Skeletal muscle satellite cell (primary cell): Measurements from ENCODE around the gene HYAL2.

Experiments used
- H3K27me3 ChIP-seq: 2 replicates; pipeline ENCODE4 v1.7.0; 2013; ENCODE audit warnings: low read length; ENCODE audit not compliant: control insufficient read depth, insufficient read depth
- H3K36me3 ChIP-seq: 2 replicates; pipeline ENCODE4 v1.7.0; 2013; ENCODE audit warnings: mild to moderate bottlenecking, control low read depth, low read length; ENCODE audit not compliant: insufficient read depth
- H3K4me1 ChIP-seq: 2 replicates; pipeline ENCODE4 v1.7.0; 2013; ENCODE audit warnings: low read length; ENCODE audit not compliant: control insufficient read depth, insufficient read depth
- H3K4me2 ChIP-seq: 2 replicates; pipeline ENCODE4 v1.7.0; 2013; ENCODE audit warnings: mild to moderate bottlenecking, low read length
- H3K4me3 ChIP-seq: 2 replicates; pipeline ENCODE4 v1.7.0; 2013; ENCODE audit warnings: low read length
- H3K9ac ChIP-seq: 2 replicates; pipeline ENCODE4 v1.7.0; 2013; ENCODE audit warnings: mild to moderate bottlenecking, low read depth, low read length, moderate library complexity
- H3K9me3 ChIP-seq: replicated peaks from 2 replicates; pipeline ENCODE4 v1.7.0; 2013; ENCODE audit warnings: mild to moderate bottlenecking, control low read depth, low read length

HYAL2 gene

DNA sequence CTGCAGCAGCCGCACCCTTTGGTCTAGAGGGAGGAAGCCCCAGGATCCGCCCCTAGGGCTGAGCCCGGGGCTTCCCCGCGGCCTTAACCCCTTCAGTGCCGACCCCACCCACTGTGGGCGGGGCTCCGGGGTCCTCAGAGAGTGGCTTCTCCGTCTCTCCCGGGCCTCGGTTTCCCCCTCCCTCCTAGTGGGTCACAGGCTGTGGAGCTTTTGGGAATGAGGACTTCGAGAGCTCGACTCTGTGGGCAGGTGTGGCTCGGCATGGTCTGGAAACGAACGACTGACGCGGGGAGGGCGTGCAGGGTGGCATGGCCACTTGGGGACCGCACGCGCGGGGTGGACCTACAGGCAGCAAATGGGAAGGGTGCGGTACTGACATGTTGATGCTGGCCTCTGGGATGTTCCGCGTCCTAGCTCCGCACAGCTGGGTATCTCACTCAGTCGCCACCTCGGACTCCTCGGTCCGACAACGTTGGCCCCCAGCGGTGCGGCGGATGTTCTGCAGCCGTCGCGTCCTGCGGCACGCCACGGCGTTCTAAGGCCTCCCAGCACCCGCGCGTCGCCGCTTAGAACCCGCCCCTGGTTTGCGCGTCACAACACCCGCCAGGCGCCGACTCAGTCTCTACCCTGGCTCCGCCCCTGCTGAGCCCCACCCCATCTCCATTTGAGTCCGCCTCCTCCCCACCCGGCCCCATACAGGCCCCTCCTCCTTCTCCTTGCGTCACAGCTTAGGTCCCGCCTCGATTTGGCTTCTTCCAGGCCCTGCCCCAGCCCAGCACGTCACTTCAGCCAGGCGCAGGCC lies 23.5 kb downstream of the HYAL2 start, which contains the start of the genes HYAL3 and NAA80:
Gene HYAL3 (minus strand): TSS at position 570 of the 802 bp plus-strand sequence. CDS start 3,803 bp downstream, outside the sequence.
Gene NAA80 (minus strand): TSS at position 570 of the 802 bp plus-strand sequence. CDS start 1,942 bp downstream, outside the sequence.
- no peaks in the 10 kb centered on the region for H3K27me3 ChIP-seq
- peaks cover 22% of the 10 kb centered on the region for H3K4me1 ChIP-seq
- H3K9ac ChIP-seq, result peak within 1 kb of the TSS; percentile 86
- H3K9me3 ChIP-seq, result no peaks in the 10 kb centered on the region
- H3K4me3 ChIP-seq, result peak within 1 kb of the TSS; percentile 97
- H3K36me3 ChIP-seq, result no peaks in the 10 kb centered on the region
- H3K4me2 ChIP-seq, result peak within 1 kb of the TSS; percentile 99

DNA sequence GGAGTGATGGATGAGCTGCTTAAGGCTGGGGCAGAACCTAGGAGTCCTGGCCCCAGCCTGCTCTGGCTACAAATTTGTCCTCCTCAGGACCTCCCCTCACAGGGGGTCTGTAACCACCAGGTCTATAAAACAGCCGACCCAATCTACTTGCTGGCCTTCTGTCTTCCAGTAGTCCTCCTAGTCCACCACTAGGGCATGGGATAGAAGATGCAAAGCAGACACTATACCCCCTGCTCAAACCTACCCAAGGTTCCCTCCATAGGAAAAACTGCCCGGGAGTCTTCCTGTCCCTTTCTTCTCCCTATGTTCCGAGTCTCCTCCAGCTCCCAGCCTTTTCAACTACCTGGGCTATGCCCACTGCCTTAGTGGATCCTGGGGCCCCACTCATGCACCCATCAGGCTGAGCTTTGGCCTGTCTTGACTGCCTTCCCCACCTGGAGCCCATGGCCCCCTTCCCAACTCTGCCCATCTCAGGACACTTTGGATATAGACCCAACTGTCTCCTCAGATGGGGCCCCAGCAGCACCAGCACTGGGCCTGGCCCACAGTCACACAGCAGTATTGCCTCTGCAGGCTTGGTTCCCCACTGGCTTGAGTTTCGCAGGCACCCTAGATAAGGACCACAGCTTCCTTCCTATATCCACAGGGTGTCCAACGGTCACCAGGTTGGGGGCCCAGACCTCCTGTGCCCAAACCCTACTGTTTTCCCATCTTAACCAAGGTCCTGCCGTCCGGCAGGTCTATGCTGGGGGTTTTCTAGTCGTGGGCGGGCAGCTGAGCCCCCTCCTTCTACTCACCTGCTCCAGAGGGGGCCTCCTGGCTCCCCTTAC lies 24.4 kb downstream of the HYAL2 start:
- peak overlapping the region; percentile 86 for H3K9ac ChIP-seq
- peaks cover 22% of the 10 kb centered on the region for H3K4me1 ChIP-seq
- H3K4me2 ChIP-seq, result peak overlapping the region; percentile 99

DNA sequence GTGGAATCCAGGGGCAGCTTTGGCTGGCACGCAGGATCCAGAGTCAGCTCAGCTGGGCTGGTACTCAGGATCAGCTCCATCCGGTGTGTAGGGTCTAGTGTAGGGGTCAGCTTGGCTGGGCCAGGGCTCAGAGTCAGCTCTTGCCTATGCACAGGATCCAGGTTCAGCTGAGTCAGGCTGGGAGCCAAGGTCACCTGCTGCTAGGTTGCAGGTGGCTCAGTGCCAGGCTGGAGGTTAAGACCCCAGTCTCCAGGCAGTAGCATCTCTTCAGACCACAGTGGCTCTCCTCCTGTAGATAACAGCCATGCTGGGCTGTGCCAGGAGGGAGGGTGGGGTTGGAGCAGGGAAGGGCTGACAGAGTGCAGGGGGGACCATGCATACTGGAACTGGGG lies 25.2 kb downstream of the HYAL2 start:
- Histone ChIP-seq H3K27me3 (no peaks in the 10 kb centered on the region), H3K4me1 (peaks cover 28% of the 10 kb centered on the region), H3K9me3 (no peaks in the 10 kb centered on the region), H3K4me3 (no peak overlapping the region), H3K4me2 (no peak overlapping the region), H3K9ac (no peak overlapping the region), H3K36me3 (no peaks in the 10 kb centered on the region)

More for the DNA sequence above, 24.4 kb downstream of the HYAL2 start:
- Histone ChIP-seq H3K9me3 (no peaks in the 10 kb centered on the region), H3K27me3 (no peaks in the 10 kb centered on the region), H3K36me3 (no peaks in the 10 kb centered on the region), H3K4me3 (peak overlapping the region; percentile 97)

DNA sequence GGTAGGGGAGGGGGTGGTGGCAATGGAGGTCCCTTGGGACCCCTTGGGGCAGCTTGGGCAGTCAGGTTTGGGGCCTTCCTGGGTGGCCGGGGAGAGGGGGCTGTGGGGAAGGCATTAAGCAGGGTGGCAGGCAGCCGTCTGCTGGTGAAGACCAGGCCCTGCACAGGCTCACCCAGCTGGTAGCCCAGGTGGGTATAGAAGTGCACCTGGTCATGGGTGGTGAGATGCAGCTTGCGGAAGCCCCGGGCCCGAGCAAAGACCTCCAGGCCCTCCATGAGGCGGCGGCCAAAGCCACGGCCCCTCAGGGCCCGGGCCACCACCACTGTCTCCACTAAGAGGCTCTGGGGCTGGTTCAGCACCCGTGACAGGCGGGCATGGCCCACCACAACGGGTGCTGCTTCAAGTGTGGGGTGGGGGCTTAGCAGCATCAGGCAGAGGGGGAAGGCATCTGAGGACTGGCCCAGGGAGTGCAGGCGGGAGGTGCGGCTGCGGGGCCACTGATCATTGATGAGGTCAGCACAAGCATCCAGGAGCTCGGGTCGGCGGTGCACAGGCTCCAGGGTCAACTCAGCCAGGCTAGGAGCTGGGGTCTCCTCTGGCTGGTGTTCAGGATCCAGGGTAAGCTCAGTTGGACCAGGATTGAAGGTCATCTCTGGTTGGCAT lies 25.7 kb downstream of the HYAL2 start:
- Histone ChIP-seq H3K9ac (no peak overlapping the region), H3K36me3 (no peaks in the 10 kb centered on the region)

DNA sequence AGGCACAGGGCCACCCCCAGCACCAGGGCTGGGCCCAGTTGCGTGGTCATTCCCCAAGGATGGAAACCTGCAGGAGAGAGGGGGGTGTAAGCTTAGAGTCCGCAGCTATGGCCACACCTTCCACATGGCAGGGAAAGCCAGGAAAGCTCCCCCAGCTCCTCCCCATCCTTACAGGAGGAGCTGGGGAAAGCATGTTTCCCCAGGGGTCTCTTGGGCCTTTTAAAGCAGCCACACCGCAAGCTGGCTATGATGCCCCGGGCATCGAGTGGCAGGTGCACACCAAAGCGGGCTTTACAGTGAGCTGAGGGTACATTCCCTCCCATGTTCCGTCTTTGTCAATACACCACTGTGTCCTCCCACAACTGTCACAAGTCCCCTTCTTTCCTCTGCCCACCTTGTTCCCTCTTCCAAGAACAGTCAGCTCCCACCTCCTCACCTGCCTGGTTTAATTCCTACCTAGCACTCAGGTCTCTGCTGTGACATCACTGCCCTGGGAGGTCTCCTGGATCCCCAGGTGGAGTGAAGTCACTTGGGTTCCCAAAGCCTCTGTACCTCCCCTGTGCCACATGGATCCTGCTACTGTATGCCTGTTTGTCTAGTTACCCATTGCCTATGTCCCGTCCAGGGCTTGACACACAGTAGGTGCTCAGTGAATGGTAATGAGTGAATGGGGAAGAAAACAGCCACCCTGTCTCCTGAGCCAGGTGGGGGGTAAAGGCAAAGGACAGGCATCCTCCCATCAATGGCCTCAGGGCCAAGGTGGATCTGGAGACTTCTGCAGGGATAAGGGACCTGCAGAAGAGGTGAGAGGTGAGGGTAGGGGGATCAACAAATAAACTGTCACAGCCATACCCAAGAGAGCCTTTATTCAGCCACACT lies 26.8 kb downstream of the HYAL2 start:
- Histone ChIP-seq H3K4me3 (no peak overlapping the region), H3K9me3 (no peaks in the 10 kb centered on the region), H3K4me1 (peaks cover 28% of the 10 kb centered on the region), H3K27me3 (no peaks in the 10 kb centered on the region), H3K9ac (no peak overlapping the region), H3K36me3 (no peaks in the 10 kb centered on the region), H3K4me2 (no peak overlapping the region)

More for the DNA sequence above, 25.7 kb downstream of the HYAL2 start:
- Histone ChIP-seq H3K4me3 (no peak overlapping the region), H3K4me2 (no peak overlapping the region), H3K9me3 (no peaks in the 10 kb centered on the region), H3K27me3 (no peaks in the 10 kb centered on the region), H3K4me1 (peaks cover 28% of the 10 kb centered on the region)

DNA sequence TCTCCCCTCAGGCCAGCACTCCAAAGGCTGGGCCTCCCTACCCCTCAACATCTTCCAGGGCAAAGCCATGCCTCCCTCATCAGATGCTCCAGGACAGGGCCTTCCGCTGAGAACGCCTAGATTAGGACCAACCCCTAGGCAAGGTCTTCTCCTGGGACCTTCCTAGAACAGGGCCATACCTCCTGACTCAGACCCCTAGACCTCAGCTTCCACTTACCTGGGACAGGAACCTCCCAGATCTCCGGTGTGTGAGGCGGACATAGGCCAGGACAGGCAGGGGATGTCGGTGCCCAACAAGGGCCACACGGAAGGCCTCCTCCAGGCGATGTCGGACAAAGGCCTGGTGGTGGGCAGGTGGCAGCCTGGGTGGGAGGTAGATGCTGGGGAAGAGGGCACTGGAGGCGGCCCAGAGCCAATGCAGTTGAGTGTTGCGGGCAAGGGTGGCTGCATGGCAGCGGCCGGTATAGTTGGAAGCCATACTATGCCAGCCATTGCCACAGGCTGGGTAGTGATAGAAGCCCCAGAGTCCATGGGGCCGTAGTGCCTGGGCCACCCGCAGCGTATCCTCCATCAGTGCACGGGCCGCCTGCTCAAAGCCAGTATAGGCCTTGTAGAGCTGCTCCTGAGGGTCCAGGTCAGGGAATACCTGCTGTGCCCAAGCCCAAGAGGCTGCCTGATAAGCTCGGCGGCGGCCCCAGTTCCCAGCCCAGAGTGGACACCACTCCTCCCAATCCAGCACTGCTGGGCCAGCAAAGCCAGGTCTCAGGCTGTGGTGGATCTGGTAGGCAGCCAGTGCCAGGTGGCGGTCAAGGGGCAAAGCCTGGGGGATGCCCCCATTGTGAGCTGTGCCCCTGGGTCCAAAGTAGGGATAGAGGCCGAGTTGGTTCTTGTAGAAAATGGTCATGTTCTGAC lies 27.8 kb downstream of the HYAL2 start:
- no peak overlapping the region for H3K4me2 ChIP-seq
- H3K27me3 ChIP-seq, result no peaks in the 10 kb centered on the region
- peaks cover 18% of the 10 kb centered on the region for H3K4me1 ChIP-seq
- no peaks in the 10 kb centered on the region for H3K9me3 ChIP-seq
- no peak overlapping the region for H3K9ac ChIP-seq
- H3K4me3 ChIP-seq, result no peak overlapping the region
- H3K36me3 ChIP-seq, result peaks cover 7% of the 10 kb centered on the region

DNA sequence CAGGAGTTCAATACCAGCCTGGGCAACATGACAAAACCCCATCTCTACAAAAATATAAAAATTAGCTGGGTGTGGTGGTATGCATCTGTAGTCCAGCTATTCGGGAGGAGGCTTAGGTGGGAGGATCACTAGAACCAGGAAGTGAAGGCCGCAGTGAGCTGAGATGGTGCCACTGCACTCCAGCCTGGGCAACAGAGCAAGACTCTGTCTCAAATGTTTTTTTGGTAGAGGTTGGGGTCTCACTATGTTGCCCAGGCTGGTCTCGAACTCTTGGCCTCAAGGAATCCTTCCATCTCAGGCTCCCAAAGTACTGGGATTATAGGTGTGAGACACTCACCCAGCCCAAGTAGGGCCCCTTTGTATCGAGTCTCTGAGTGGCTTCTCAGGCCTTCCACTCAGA lies 28.5 kb downstream of the HYAL2 start:
- H3K9me3 ChIP-seq, result no peaks in the 10 kb centered on the region
- peaks cover 17% of the 10 kb centered on the region for H3K4me1 ChIP-seq
- H3K36me3 ChIP-seq, result peaks cover 13% of the 10 kb centered on the region

DNA sequence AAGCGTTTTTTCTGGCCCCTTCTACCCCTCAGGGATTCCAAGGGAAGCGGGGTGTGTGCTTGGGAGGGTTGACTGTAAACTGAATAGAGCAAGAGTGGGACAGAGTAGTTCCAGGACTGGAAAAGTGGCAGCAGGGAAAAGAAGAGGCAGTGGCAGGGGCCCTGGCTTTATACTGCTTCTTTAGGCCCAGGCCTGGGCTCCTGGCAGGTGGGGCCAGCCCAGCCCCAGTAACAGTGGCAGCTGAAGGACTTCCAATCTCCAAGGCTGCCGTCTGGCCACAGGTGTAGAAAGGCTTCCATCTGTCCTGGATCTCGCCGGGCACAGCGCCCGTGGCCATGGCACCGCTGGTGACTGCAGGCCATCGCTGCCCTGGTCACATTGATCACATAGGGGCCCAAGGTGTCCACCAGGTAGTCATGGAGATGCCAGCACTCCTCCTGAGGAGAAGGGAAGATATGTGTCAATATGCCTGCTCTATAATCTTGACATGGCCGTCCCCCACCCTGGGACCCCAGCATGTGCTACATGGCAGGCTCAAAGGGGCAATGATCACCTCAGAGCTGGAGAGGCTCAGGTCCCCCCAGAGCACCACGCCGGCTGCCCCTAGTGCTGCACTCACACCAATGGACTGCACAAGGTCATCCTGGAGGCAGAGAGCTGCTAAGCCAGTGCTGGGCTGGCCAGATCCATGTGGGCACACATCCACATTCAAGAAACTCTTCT lies 29.3 kb downstream of the HYAL2 start:
- peak overlapping the region; percentile 66 for H3K4me3 ChIP-seq
- H3K9me3 ChIP-seq, result no peaks in the 10 kb centered on the region
- peak overlapping the region; percentile 66 for H3K9ac ChIP-seq
- peaks cover 9% of the 10 kb centered on the region for H3K4me1 ChIP-seq
- peaks cover 19% of the 10 kb centered on the region for H3K36me3 ChIP-seq
- peak overlapping the region; percentile 86 for H3K4me2 ChIP-seq
- no peaks in the 10 kb centered on the region for H3K27me3 ChIP-seq

More for the DNA sequence above, 28.5 kb downstream of the HYAL2 start:
- H3K4me2 ChIP-seq, result no peak overlapping the region
- no peaks in the 10 kb centered on the region for H3K27me3 ChIP-seq
- H3K4me3 ChIP-seq, result no peak overlapping the region
- H3K9ac ChIP-seq, result no peak overlapping the region

DNA sequence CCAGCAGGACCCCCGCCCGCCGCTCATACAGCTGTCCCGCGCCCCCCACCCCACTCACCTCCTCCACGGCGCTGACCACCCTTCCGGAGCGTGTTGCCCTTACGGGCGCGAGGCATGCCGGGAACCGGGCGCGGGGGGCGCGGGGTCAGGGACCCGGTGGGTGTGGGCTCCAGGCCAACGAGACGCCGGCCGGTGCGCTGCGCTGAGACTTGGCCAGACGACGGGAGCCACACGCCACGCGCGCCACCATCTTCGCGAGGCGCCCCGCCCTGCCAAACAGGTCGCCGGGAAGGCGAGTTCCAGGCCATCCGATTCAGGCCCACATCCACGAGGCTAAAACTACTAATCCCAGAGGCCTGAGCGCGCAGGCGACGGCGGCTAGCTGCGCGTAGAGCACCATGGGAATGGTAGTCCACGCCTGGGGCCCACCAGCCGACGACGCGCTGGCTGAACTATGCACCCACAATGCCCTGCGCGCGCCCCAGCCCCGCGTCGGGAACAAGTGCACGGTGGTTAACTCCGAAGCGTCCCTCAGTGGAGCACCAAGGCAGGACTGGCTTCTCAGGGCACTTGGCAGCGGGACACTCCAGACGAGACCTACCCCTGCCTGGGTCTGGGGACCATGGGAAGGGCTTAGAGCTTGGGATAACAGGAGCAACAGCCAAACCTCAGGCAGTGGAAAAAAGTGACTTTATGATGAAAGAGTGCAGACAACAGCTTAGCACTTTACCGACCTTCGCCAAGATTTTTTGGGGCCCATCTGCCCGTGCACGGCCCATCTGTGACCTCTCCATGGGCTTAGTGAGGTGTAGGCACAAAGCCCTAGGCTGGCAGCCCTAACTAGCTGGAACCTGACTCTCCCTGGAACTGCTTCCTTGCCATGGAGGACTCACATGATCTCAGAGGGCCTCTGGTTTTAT lies 30.1 kb downstream of the HYAL2 start, which contains the start of gene IFRD2:
Gene IFRD2 (minus strand): TSS at position 271 of the 920 bp plus-strand sequence. CDS start 155 bp downstream, at position 116.
- peak within 1 kb of the TSS; percentile 91 for H3K4me2 ChIP-seq
- peaks cover 27% of the 10 kb centered on the region for H3K36me3 ChIP-seq
- peak within 1 kb of the TSS; percentile 85 for H3K4me3 ChIP-seq
- peaks cover 6% of the 10 kb centered on the region for H3K4me1 ChIP-seq
- peak within 1 kb of the TSS; percentile 88 for H3K9ac ChIP-seq
- H3K27me3 ChIP-seq, result no peaks in the 10 kb centered on the region
- H3K9me3 ChIP-seq, result no peaks in the 10 kb centered on the region
